Nasal cavity respiratory epithelium epithelial cell of viscerocranial mucosa (primary cell): ENCODE data around the gene MYRFL. TPM values are rescaled to one million over a fixed set of nuclear protein-coding genes. Genes with fewer than 3 reads are reported as not detected.

Source experiments
- total RNA-seq: library from RNA; depleted of rRNA; stranded (reverse); fragments of >200 nt; gene quantifications from 2 replicates; pipeline ENCODE4 v1.2.3, GENCODE V29; 2014

Gene MYRFL
- 0.34 and 0.43 TPM in 2 replicates for total RNA-seq

GRCh38 chr12:69824966-69825560, at the start of gene MYRFL:
Gene MYRFL (plus strand): TSS chr12:69825227. CDS start chr12:69825518, 291 bp downstream.

Other genes starting within 250 kb of the MYRFL start
- gene CCT2, start 239.8 kb upstream of the MYRFL start, total RNA-seq, result 187 and 227 TPM in 2 replicates
- gene LRRC10, start 214.3 kb upstream of the MYRFL start, total RNA-seq, result not detected in 2 replicates
- not detected in 2 replicates for gene BEST3, start 125.9 kb upstream of the MYRFL start, total RNA-seq
- 55.5 and 72.5 TPM in 2 replicates for gene RAB3IP, start 86.4 kb upstream of the MYRFL start, total RNA-seq